ENCODE measurements around the gene MGLL. TPM values are rescaled to one million over a fixed set of nuclear protein-coding genes. Genes with fewer than 3 reads are reported as not detected.
A peak's percentile ranks its signal among the peaks of the same experiment; 100 is the strongest.

The MGLL gene
- total RNA-seq, 1 donor from 2014 or later: 11.3 TPM

DNA sequence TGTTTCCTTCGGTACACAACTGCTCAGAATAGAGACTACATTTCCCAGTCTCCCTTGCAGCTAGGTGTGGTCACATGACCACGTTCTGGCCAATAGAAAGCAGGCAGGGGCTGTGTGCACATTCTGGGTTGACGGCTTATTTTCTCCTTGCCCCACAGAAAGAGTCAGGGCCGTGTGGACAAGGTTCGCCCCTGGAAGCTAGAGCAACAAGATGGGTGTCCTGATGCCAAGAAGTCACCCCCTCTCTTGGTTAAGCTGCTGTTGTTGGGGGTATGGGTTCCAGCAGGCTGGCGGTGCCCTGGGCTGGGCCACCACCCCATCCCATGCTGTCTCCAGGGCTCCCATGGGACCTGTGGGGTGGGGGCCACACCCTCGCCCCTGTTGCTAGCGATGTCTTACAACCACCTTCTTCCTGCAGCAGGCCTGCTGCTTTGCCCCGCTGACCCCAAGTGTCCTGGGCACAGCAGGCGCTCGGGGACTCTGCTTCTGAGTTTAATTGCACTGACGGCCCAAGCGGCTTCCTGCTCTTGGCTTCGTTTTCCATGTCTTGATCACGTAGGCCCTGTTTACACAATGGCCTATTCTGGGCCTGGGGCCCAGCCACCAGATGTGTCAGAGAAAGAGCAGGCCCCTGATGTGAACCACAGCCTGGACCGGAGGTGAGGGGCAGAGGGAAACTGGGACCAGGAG lies 124.6 kb downstream of the MGLL start:
- TF ChIP-seq, protein P1, sequence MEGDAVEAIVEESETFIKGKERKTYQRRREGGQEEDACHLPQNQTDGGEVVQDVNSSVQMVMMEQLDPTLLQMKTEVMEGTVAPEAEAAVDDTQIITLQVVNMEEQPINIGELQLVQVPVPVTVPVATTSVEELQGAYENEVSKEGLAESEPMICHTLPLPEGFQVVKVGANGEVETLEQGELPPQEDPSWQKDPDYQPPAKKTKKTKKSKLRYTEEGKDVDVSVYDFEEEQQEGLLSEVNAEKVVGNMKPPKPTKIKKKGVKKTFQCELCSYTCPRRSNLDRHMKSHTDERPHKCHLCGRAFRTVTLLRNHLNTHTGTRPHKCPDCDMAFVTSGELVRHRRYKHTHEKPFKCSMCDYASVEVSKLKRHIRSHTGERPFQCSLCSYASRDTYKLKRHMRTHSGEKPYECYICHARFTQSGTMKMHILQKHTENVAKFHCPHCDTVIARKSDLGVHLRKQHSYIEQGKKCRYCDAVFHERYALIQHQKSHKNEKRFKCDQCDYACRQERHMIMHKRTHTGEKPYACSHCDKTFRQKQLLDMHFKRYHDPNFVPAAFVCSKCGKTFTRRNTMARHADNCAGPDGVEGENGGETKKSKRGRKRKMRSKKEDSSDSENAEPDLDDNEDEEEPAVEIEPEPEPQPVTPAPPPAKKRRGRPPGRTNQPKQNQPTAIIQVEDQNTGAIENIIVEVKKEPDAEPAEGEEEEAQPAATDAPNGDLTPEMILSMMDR (conservative IDR thresholded peaks at IDR 0.05): no peak
- Mint-ChIP-seq H3K27ac (ENCODE audit: unreplicated experiment) (peak overlapping the region; percentile 84), H3K36me3 (ENCODE audit: low read depth) (no peaks in the 10 kb centered on the region), H3K9me3 (no peaks in the 10 kb centered on the region), H3K4me3 (no peak overlapping the region), H3K27me3 (ENCODE audit: low read depth) (no peaks in the 10 kb centered on the region), H3K4me1 (peaks cover 21% of the 10 kb centered on the region)
- peak; percentile 47 for DNase-seq (ENCODE audit: low read depth, low spot score)

DNA sequence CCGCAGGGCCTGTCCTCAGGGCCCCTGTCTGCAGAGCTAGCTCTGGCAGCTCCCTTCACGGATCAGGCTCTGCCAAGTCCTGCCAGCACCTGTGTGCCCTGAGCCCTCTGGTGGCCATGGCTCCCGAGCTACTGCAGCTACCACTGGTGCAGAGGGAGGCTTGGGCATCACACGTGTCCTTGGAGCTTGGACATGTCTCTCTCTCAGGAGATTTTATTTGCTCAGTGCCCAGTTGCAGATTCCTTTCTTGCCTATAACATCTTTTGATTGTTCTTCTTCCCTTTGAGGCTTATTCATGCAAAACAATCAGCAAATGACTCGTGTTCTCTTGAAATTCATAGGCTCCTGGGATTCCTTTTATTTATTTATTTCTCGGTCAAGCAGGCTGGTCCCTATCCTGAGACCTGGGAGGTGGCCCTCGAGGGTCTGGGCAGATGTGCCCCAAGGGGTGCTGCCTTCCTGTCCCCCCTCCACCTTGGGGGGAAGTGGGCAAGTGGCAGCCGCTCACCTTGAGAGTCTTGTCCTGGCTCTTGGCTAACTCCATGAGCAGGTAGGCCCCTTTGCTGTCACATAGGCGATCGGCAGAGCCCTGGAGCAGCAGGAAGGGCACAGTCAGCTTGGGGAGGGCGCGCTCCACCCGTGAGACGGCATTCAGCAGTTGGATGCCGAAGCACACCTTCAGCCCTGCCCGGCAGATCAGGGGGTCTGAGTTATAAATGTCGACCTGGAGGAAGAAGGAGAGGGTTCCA lies 127.7 kb downstream of the MGLL start:
- Mint-ChIP-seq H3K4me1 (peaks cover 21% of the 10 kb centered on the region), H3K4me3 (no peak overlapping the region), H3K36me3 (ENCODE audit: low read depth) (no peaks in the 10 kb centered on the region), H3K27ac (ENCODE audit: unreplicated experiment) (no peak overlapping the region), H3K27me3 (ENCODE audit: low read depth) (no peaks in the 10 kb centered on the region), H3K9me3 (no peaks in the 10 kb centered on the region)
- DNase-seq (ENCODE audit: low read depth, low spot score): no peak
- TF ChIP-seq, protein P1 (conservative IDR thresholded peaks at IDR 0.05): peak; percentile 17

DNA sequence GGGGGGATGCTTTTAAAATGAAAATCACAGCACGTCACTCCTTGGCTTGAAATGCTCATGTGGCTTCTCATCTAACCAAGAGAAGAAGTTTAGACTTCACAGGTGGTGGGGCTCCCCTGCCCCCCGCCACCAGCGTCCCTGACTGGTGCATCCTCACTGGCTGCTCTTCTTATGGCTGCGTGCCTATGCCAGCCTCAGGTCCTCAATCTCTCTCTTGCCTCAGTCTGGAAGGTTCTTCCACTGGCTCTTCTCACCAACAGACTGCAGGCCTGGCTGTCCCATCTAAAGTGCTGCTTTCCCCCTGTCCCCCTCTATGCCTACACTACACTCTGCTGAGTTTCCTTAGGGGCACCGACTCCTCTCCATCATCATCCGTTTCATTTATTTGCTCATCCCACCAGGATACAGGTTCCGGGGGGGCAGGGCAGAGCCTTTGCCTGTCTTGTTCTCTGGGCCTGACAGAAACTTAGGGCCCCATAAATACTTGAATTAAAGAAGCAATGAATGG lies 128.9 kb downstream of the MGLL start:
- Mint-ChIP-seq H3K27ac (ENCODE audit: unreplicated experiment) (no peak overlapping the region), H3K36me3 (ENCODE audit: low read depth) (no peaks in the 10 kb centered on the region)
- no peak for DNase-seq (ENCODE audit: low read depth, low spot score)

DNA sequence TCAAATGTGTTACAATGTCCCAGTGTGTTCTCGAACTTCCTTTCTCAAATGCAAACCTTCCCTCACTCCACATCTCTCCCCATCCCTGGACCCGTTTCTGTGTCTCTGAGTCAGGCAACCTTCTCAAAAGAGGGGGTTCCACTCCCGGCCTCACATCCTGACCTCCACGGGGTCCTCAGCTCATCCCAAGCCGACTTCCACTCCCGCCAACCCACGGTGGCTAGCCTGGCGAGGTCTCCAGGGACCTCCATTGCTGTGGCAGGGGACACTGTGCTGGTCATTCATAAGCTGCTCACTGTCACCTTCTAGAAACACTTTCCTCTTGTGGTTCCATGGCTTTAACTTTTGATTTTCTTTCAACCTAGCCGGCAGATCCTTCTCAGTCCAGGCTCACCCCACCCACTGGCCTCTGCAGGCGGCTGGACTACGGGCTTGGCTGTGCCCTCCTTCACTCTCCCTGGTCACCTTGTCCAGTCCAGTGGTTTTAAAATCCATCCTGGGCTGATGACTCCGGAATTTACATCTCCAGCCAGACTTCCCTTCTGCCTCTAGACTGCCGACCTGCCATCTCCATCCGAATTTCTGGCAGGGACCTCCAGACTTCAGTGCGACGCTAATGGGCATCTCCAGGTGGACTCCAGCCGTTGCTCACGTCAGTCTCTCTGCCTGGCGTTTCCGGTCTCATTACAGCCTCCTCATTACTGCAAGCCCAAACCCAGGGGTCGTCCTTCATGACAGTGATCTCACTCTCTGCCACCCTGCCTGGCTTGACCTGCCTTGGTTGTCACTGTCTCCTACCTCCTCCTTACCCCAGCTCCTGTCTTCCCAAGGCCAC lies 129.6 kb downstream of the MGLL start:
- Mint-ChIP-seq H3K9me3 (no peaks in the 10 kb centered on the region), H3K36me3 (ENCODE audit: low read depth) (no peaks in the 10 kb centered on the region)
- no peak for DNase-seq (ENCODE audit: low read depth, low spot score)

More for the DNA sequence above, 128.9 kb downstream of the MGLL start:
- peaks cover 17% of the 10 kb centered on the region for H3K4me1 Mint-ChIP-seq
- no peak overlapping the region for H3K4me3 Mint-ChIP-seq
- no peaks in the 10 kb centered on the region for H3K27me3 Mint-ChIP-seq (ENCODE audit: low read depth)
- TF ChIP-seq, protein P1 (conservative IDR thresholded peaks at IDR 0.05): no peak
- H3K9me3 Mint-ChIP-seq: no peaks in the 10 kb centered on the region

DNA sequence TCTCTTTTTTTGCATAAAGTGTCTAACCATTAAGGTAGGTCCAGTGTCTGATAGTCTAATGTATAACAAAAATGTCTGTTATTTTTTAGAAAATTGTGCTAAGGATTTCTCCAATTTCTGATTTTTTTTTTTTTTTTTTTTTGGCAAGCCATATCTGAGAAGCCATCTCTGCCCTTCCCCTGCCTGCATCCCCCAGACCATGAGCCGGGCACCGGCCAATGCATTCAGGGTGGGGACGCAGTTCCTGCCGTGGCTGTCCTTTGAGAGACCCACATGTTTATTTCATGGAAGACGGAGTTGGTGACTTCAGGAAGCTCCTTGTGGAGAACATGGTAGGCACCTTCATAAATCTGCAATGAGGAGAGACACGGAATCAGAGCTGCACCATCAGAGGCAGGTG lies 130.3 kb downstream of the MGLL start:
- TF ChIP-seq, protein P1 (conservative IDR thresholded peaks at IDR 0.05): no peak
- no peaks in the 10 kb centered on the region for H3K9me3 Mint-ChIP-seq
- H3K27me3 Mint-ChIP-seq (ENCODE audit: low read depth): no peaks in the 10 kb centered on the region
- DNase-seq (ENCODE audit: low read depth, low spot score): no peak
- H3K27ac Mint-ChIP-seq (ENCODE audit: unreplicated experiment): no peak overlapping the region
- no peak overlapping the region for H3K4me3 Mint-ChIP-seq
- H3K4me1 Mint-ChIP-seq: peaks cover 5% of the 10 kb centered on the region
- H3K36me3 Mint-ChIP-seq (ENCODE audit: low read depth): no peaks in the 10 kb centered on the region

More for the DNA sequence above, 129.6 kb downstream of the MGLL start:
- H3K27me3 Mint-ChIP-seq (ENCODE audit: low read depth): no peaks in the 10 kb centered on the region
- TF ChIP-seq, protein P1 (conservative IDR thresholded peaks at IDR 0.05): no peak
- no peak overlapping the region for H3K27ac Mint-ChIP-seq (ENCODE audit: unreplicated experiment)
- H3K4me1 Mint-ChIP-seq: peaks cover 11% of the 10 kb centered on the region
- no peak overlapping the region for H3K4me3 Mint-ChIP-seq
